AG20443 (cell line): ENCODE data around the gene CUX1.

ENCODE experiments used
- DNase-seq: peaks from one replicate; pipeline ENCODE4 v3.0.0; 2012; ENCODE audit warnings: low spot score, mixed read lengths

CUX1 gene

DNA sequence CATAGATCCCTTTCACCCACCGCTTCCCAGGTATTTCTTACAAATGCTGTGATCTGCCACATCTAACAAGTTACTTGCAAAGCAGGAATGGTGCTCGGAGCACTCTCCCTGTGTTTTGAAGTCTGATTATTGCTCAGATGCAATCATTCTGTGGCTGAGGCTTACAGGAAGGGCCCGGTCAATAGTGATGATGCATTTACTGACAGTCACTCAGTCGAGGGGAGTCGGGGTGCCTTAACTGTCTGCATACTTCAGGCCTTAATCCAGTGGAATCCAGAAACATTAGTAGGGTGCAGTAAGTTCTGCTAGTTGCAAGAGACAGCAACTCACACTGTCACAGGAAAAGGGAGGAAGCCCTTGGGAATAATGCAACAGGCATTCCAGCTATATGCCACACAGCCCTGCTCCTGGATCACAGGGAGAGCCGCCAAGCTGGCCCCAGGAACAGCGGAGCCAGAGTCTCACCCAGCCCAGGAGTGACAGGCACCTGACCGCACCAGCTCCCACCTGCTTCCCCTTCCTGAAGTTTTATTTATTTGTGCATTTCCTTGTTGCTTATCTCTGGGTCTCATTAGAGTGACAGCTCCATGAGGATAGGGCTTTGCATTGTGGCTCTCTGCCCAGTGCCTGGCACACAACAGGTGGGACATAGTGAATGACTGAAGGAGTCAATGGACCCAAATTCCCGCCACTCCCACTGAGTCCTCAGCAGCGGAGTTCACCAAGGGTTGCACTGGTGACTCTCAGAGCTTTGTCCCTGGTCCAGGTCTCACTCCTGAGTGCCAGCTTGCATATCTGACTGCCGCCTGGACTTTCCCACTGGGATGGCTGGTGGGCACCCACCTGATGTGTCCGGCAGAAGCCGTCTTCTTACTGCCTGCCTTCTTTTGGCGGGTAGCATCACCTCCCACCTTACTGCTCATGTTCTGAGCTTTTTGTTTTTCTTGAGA is 256.8 kb downstream of the CUX1 start:
- no peak for DNase-seq

DNA sequence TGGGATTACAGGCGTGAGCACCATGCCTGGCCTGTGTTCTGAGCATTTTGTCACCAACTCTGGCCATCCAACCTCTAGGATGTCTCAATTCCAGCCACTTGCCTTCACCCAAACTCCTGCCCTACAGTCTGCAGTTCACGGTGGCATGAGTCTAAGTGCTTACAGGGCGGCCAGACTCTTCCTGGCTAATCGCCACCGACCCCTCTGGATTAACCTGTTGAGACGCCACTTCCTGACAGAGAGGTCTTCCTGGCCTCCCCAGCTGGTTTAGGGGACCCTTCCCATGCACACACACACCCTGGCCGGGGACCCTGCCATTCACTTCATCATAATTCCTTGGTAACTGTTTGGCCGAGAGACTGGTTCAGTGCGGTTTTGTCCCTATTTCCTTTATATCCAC is 257.7 kb downstream of the CUX1 start:
- DNase-seq, result no peak

GRCh38 chr7:102075553-102076135 is 258.2 kb downstream of the CUX1 start:
- no peak for DNase-seq

GRCh38 chr7:102077081-102077480 is 259.7 kb downstream of the CUX1 start:
- no peak for DNase-seq

DNA sequence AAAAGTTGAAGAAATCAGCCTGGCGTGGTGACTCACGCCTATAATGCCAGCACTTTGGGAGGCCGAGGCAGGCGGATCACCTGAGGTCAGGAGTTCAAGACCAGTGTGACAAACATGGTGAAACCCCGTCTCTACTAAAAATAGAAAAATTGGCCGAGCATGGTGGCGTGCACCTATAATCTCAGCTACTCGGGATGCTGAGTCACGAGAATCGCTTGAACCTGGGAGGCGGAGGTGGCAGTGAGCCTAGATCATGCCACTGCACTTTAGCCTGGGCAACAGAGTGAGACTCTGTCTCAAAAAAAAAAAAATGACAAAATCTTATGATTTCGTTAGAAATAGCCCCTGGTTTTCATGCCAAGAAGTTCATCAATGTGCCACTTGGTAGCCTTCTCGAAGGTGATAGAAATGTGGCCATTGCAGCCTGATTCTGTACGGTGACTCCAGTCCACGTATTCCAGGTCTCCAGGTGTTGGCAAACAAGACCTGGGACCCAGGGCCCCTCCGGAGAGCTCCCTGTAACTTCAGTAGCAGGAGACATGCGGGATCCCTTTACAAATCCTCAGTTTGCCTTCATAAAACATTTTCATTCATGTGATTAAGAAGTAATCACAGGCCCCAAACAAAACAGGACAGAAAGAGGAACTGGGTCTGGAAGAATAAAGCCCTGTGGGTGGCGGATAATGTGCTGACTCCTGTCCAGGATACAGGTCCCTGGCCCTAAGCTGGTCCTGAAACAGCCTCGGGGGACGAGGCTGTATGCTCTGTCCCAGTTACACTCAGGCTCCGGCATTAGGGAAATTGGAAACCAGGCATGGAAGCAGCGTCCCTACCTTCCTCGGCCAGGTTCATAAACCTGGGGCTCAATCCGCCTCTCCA is 262.0 kb downstream of the CUX1 start:
- no peak for DNase-seq

DNA sequence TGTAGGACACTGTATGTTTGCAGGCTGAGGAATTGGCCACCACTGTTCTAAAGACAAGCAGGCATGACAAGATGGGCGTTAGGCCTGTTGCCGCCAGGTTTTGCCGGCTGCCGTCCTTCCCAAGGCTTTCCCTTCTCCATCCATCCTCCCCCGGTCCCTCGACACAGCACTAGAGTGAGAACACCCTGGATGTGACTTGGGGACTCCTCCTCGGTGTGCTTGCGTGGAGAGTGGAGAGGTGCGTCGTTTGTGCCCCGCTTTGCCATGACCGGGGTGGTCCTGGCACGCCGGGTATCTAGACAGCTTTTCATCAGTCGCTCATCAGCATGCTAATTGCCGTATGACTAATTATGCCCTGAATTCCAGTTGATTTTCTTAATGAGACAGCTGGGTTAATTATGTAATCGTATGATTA is 262.6 kb downstream of the CUX1 start:
- no peak for DNase-seq

GRCh38 chr7:102080434-102081243 is 263.2 kb downstream of the CUX1 start:
- no peak for DNase-seq

DNA sequence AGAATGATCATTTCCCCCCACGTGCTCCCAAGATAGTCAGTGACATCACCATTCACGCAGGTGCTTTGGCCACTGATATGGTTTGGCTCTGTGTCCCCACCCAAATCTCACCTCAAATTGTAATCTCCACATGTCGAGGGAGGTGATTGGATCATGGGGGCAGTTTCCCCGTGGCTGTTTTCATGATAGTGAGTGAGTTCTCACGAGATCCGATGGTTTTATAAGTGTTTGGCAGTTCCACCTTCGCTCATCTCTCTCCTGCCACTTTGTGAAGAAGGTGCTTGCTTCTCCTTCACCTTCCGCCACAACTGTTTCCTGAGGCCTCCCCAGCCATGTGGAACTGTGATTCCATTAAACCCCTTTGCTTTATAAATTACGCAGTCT is 263.8 kb downstream of the CUX1 start:
- no peak for DNase-seq

- DNase-seq, result no peak
Observed at GRCh38 chr7:102082693-102083368, 265.4 kb downstream of the CUX1 start.

GRCh38 chr7:102085218-102085772 is 267.9 kb downstream of the CUX1 start:
- DNase-seq, result no peak

DNA sequence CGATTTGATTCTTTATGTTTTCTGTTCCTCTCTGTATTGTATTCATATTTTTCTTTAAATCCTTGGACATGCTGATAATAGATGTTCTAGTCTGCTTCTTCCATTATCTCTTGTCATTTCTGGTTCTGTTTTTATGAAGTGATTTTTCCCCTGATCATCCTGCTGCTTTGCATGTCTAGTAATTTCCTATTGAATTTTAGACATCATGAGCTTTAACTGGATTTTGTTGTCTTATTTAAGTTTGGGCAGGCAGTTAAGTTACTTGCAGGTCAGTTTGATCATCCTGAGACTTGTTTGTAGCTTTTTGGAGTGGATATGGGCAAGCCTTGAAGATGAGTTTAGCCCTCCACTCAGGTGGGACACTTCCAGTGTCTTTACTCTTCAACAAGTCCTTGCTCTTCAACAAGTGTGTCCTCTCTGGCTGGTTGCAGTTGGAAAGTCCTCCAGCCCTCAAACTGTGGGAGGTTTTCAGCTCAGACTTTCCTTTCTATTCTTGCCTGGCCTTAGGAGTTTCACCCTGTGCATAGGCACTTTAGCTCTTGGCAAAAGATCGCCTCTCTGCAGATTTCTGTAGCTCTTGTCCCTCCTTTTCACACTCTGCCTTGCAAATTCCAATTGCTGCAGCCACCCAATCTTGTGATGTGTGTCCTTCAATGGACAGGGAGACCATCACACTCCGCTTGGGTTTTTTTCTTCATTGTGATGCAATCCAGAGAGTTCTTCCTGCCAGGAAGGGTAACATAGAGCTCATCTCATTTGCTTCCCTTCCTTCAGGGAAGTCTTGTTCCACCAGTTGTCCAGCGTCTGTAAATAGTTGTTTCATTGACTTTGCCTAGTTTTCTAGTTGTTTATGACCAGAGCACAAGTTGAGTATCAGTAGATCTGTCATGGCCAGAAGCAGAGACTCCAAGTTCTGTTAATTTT is 272.0 kb downstream of the CUX1 start:
- DNase-seq, result no peak

DNA sequence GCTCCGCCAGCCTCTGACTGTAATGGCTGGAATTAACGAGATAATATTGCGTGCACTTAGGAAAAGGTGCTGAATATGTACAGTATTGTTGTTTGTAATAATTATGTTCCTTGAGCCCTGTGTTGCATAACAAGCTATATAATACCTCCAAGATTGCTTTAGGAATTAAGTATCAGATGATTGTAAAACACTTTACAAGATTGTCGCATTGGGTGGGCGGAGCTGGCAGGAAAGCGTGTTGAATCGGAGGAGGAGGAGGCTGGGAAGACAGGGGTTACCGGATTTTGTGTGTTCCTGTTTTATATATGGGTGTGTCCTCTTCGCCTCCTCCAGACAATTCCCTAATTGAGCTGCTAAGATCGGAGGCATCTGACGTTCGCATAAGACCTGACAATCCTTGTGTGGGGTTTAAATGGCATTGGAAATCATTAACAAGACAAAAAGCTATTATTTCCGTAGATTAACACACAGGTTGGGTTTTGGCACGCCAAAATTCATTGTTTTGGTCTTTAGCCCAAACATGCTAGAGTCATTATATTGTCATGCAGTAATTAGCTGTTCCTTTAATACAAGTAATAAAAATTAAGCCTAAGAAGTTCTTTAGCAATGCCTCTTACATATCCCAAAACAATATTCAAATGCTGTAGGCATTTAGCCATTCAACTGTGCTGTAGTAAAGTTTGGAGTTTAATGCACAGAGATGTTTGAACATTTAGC is 276.3 kb downstream of the CUX1 start:
- peak; percentile 31 for DNase-seq

DNA sequence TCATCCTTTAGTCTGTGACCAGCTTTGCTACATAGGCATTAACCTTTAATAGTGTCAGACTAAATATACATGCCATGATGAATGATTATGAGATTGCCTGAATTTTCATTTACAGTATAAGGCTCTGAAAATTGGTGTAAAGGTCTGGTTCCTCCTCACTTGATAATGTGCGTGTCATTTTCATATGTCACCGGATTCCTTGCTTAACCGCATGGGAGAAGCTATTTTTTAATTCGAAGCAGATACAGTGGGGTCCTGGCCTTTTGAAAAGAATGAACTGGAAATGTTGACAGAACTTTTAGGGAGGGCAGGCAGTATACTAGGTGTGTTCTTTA is 276.9 kb downstream of the CUX1 start:
- peak; percentile 59 for DNase-seq

DNA sequence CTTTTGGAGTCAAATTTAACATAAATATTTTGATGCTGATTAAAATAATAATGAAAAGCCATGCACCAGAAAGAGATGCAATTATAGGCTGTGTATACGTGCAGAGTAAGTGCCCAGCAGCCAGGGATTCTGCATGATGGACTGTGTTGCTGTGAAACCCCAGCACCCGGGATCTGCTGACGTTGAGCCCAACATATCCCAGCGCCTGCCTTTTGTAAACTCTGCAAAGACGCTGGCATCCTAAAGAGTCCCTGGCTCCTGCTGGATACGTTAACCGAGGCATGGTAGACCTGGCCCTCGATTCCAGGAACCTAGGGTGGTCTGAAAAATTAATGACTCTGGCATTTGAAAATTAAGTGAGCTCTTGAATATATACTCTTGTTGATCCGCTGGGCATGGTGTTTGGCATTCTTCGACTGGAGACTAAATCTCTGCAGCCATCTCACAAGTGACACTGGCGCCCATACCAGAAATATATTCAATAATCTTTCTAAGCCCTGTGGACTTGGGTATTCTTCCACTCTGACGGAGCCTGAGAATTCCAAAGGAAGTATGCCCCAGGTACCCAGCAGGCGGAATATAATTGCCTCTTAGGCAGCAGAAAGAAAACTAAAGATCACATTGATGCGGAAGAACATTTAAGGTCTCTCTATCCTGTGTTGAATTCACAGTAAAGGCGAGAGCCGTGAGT is 278.0 kb downstream of the CUX1 start:
- no peak for DNase-seq

- no peak for DNase-seq
Observed at GRCh38 chr7:102096012-102096332, 278.5 kb downstream of the CUX1 start.

DNA sequence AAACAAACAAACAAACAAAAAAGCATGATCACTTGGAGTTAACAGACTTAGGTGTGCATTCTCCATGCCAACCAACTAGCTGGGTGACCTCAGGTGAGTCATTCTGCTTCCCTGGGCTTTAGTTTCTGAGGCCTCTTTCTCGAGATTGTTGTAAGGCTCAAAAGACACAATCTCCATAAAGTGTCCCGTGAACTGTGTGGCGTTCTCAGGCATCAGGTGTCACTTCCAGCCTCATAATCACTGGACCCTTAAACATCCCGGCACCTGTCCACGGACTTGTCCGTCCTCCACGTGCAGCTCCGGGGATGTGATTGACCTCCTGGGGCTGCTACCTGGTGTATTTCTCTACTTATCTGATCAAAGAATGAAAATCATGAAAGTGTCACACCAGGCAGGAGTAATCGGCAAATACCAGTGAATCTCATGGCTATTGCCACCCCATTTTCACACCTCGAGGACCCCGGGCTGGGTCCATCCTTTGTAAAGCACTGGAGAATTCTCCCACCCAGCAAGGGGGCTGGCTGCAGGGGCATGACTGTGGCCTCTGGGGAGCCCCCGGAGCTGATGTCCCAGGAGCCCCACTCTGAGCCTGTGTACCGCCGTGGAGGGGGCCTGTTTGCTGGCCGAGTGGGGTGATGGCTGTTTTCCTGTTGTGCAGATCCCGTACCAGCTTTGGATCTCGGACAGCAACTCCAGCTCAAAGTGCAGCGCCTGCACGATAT is 279.4 kb downstream of the CUX1 start:
- DNase-seq, result no peak

GRCh38 chr7:102097601-102098161 is 280.3 kb downstream of the CUX1 start:
- no peak for DNase-seq

DNA sequence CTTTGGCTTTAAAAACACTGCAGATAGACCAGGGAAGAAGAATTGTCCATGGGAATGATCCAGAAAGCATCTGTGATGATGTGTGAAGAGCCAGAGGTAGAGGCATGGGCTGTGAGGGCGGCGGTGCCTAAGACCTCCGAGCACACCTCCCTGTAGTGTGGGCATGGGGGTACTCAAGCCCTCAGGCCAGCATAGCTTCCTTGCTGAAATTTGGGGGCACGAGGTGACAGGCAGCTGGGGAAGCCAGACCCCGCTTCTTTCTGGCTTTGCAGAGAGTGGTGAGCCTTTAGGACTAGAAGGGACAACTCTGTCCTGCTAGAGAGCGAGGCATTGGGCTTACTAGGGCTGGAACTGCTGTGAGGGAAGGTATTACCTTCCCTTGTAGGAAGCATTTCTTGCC is 281.6 kb downstream of the CUX1 start:
- DNase-seq, result no peak
